ENCODE results near the gene ARNT2.
"Not testable (repeated sequence)": the region's sequence is repeated elsewhere in the genome, so short reads cannot be mapped to it uniquely, and the experiment has no call there.

ARNT2 gene

GRCh38 chr15:80404057-80404760 is at the start of gene ARNT2:
Gene ARNT2 (plus strand): TSS chr15:80404382. CDS start chr15:80404516, 134 bp downstream.
- DNase-seq (no peak), ATAC-seq (peak; percentile 45)
- H3K9me3 Mint-ChIP-seq: no peaks in the 10 kb centered on the region
- peaks cover 4% of the 10 kb centered on the region for H3K4me1 Mint-ChIP-seq
- peak within 1 kb of the TSS; percentile 33 to 69 for H3K4me3 Mint-ChIP-seq
- no peak within 1 kb of the TSS for H3K27ac Mint-ChIP-seq
- peaks cover 80% of the 10 kb centered on the region for H3K27me3 Mint-ChIP-seq

- H3K9me3 Mint-ChIP-seq: peaks cover 27 to 31% of the 10 kb centered on the region in 2 donors
- no peaks in the 10 kb centered on the region for H3K4me1 Mint-ChIP-seq
- peaks cover 17% of the 10 kb centered on the region for H3K27me3 Mint-ChIP-seq
- H3K27ac Mint-ChIP-seq: no peak overlapping the region
- H3K4me3 Mint-ChIP-seq: no peak overlapping the region
- DNase-seq (no peak), ATAC-seq (no peak)
Observed at GRCh38 chr15:80367094-80367493, 37.1 kb upstream of the ARNT2 start.

DNA sequence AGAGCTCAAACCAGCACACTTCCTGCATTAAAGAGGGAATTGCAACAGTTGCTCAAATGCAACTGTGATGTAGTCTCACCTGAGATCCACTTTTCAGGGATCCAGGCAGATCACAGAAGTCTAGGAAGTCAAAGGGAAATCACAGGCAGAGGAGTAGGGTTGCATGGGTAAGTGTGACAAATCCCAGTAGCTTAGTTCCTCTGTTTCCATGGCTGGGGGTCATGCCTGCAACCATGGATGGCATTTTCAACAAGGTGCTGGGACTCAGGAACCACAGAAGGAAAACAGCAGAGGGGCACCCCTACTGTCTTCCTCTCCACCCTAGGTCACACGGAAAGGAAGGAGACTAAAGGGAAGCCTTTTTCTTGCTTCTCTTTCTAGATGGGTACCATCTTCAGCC is 36.5 kb upstream of the ARNT2 start:
- ATAC-seq: no peak
- peaks cover 27 to 31% of the 10 kb centered on the region in 2 donors for H3K9me3 Mint-ChIP-seq
- no peak overlapping the region for H3K4me3 Mint-ChIP-seq
- no peak overlapping the region for H3K27ac Mint-ChIP-seq
- peaks cover 13% of the 10 kb centered on the region for H3K27me3 Mint-ChIP-seq
- DNase-seq: no peak
- H3K4me1 Mint-ChIP-seq: no peaks in the 10 kb centered on the region

DNA sequence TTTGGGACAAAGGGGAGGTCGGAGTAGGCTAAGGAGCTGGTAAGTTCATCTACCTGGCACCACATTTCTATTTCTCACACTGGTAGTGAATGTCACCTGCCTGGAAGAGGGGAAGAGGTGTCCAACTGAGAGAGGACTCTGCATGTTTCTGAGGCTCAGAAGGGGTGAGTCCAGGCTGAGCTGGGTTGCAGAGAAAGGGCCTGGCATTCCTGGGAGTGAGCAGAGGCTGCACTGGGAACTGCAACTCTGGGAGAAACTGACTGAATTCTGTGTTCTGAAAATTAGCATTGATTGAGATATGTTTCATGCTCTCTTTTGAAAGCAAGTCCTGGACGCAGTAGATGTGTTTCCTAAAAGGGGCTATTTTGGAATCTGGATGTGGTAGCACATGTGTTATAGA is 32.3 kb upstream of the ARNT2 start:
- Mint-ChIP-seq H3K9me3 (peaks cover 19 to 27% of the 10 kb centered on the region in 2 donors), H3K4me1 (no peaks in the 10 kb centered on the region), H3K27ac (no peak overlapping the region), H3K27me3 (peaks cover 14% of the 10 kb centered on the region), H3K4me3 (no peak overlapping the region)
- ATAC-seq: no peak
- no peak for DNase-seq

DNA sequence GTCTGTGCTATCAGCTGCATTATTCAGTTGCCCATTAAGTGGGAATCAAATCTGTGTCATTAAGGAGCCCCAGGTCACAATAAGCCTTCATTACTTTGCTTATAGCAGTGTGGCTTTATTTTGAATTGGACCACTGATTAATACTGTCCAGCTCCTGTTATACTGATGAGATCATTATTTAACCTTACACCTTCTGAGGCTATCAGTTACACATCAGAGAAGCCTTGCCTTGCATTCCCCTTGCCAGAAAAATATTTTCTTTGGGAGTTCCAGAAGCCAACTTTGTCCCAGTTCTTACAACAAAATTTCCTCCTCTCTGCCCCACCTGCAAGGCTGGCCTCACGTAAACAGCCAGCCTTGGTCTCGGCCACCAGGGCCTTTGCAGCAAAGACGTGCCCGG is 29.7 kb upstream of the ARNT2 start:
- no peak overlapping the region for H3K27ac Mint-ChIP-seq
- DNase-seq: no peak
- no peak for ATAC-seq
- peaks cover 35% of the 10 kb centered on the region for H3K27me3 Mint-ChIP-seq
- peaks cover under 1 to 2% of the 10 kb centered on the region in 2 donors for H3K9me3 Mint-ChIP-seq
- H3K4me1 Mint-ChIP-seq: no peaks in the 10 kb centered on the region
- no peak overlapping the region for H3K4me3 Mint-ChIP-seq

GRCh38 chr15:80375968-80376891 is 28.0 kb upstream of the ARNT2 start:
- peaks cover 47% of the 10 kb centered on the region for H3K27me3 Mint-ChIP-seq
- ATAC-seq (no peak), DNase-seq (no peak)
- no peak overlapping the region for H3K4me3 Mint-ChIP-seq
- no peaks in the 10 kb centered on the region for H3K9me3 Mint-ChIP-seq
- no peak overlapping the region for H3K27ac Mint-ChIP-seq
- H3K4me1 Mint-ChIP-seq: no peaks in the 10 kb centered on the region

GRCh38 chr15:80379693-80380092 is 24.5 kb upstream of the ARNT2 start:
- DNase-seq (no peak), ATAC-seq (no peak)
- Mint-ChIP-seq H3K9me3 (no peaks in the 10 kb centered on the region), H3K27ac (no peak overlapping the region), H3K4me1 (no peaks in the 10 kb centered on the region), H3K27me3 (peaks cover 34% of the 10 kb centered on the region), H3K4me3 (no peak overlapping the region)

DNA sequence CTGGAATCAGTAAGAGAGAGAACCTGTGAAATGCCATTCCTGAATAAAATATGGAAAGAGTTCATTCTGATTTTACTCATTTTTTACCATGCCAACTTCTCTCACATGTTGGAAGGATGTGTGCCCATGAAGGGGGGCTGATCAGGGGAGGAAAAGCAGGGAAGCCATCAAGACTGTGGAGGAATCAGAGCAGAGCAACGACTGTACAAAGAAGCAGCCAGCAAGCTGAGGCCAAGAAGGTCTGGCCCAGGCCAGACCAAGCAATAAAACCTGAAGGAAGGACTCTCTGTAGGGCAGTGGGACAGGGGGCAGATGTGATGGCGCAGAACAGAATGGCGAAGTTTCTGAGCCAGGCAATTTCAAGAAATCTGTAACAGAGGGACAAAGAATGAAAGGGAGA is 24.0 kb upstream of the ARNT2 start:
- H3K9me3 Mint-ChIP-seq: no peaks in the 10 kb centered on the region
- peak overlapping the region in 1 of 2 donors; percentile 88 for H3K27ac Mint-ChIP-seq

DNA sequence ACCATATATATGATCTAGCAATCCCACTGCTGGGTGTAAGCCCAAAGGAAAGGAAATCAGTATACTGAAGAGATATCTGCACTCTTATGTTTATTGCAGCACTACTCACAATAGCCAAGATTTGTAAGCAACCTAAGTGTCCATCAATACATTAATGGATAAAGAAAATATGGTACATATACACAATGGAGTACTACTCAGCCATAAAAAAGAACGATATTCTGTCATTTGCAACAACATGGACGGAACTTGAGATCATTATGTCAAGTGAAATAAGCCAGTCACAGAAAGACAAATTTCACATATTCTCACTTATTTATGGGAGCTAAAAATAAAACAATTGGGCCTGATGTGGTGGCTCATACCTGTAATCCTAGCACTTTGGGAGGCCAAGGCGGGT is 21.9 kb upstream of the ARNT2 start:
- ATAC-seq: no peak
- Mint-ChIP-seq H3K27me3 (peaks cover 29% of the 10 kb centered on the region), H3K4me1 (no peaks in the 10 kb centered on the region), H3K27ac (no peak overlapping the region), H3K4me3 (no peak overlapping the region), H3K9me3 (no peaks in the 10 kb centered on the region)
- no peak for DNase-seq

More for the DNA sequence above, 24.0 kb upstream of the ARNT2 start:
- Mint-ChIP-seq H3K4me1 (no peaks in the 10 kb centered on the region), H3K4me3 (no peak overlapping the region), H3K27me3 (peaks cover 34% of the 10 kb centered on the region)
- ATAC-seq (no peak), DNase-seq (no peak)

DNA sequence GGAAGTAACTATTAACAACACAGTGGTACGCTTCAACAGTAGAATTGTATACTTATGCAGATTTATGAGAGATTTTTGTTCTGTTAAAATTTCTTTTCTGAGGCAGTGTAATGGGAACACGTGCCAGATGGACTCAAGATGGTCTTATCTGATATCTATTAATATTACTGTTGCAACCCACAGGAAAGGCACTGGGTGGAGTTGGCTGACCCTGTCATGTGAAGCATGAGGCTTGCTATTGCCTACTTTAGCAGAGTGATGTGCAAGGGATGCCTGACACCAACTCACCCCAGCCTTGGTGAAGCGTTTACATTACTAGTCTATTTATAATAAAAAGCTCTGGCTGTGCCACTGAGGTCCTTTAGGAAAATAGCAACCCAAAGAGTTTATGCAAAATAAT is 19.8 kb upstream of the ARNT2 start:
- Mint-ChIP-seq H3K27me3 (peaks cover 23% of the 10 kb centered on the region), H3K9me3 (no peaks in the 10 kb centered on the region), H3K27ac (no peak overlapping the region), H3K4me1 (no peaks in the 10 kb centered on the region), H3K4me3 (no peak overlapping the region)
- ATAC-seq: no peak
- no peak for DNase-seq

DNA sequence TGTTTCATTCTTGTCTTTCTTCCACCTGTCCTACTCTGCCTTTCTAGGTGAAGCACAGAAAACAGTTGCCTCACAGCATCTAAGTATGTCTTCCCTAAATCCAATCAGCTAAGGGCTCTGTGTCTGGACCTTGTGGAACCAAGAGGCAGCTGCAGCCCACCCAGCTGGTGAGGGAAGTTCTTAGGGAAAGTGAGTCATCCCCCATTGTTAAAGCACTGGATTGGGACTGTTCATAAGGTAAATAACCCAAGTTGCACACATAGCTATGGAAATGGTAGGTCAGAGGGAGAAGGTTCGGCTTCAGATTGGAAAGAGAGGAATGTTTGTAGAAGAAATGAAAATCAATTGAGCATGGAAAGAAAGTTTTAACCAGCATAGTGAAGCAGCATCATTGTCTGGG is 18.0 kb upstream of the ARNT2 start:
- Mint-ChIP-seq H3K4me3 (no peak overlapping the region), H3K9me3 (no peaks in the 10 kb centered on the region), H3K4me1 (no peaks in the 10 kb centered on the region), H3K27me3 (peaks cover 12% of the 10 kb centered on the region), H3K27ac (no peak overlapping the region)
- no peak for ATAC-seq
- DNase-seq: no peak

GRCh38 chr15:80388326-80388725 is 15.9 kb upstream of the ARNT2 start:
- Mint-ChIP-seq H3K4me3 (no peak overlapping the region), H3K4me1 (no peaks in the 10 kb centered on the region), H3K27ac (no peak overlapping the region), H3K27me3 (peaks cover 12% of the 10 kb centered on the region), H3K9me3 (no peaks in the 10 kb centered on the region)
- DNase-seq (no peak), ATAC-seq (no peak)

DNA sequence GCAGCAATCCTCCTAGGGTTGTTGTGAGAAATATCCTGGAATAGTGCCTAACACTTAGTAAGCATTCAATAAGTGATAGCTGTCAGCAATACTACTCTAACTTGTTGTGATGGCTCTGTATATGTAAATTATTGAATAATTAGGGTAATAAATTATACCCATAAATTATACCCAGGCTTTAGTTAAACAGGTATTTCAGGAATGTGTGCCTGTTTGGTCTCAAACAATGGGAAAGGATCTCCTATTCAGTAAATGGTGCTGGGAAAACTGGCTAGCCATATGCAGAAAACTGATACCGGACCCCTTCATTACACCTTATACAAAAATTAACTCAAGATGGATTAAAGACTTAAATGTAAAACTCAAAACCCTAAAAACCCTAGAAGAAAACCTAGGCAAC is 14.8 kb upstream of the ARNT2 start:
- Mint-ChIP-seq H3K4me3 (no peak overlapping the region), H3K27ac (no peak overlapping the region), H3K9me3 (no peaks in the 10 kb centered on the region), H3K27me3 (peaks cover 19% of the 10 kb centered on the region), H3K4me1 (no peaks in the 10 kb centered on the region)
- DNase-seq: no peak
- ATAC-seq: no peak

DNA sequence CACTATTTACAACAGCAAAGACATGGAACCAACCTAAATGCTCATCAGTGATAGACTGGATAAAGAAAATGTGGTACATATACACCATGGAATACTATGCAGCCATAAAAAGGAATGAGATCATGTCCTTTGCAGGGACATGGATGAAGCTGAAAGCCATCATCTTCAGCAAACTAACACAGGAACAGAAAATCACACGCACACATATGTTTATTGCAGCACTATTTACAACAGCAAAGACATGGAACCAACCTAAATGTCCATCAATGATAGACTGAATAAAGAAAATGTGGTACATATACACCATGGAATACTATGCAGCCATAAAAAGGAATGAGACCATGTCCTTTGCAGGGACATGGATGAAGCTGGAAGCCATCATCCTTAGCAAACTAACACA is 13.2 kb upstream of the ARNT2 start:
- not testable (repeated sequence) for H3K4me3 Mint-ChIP-seq, ATAC-seq, H3K9me3 Mint-ChIP-seq, H3K4me1 Mint-ChIP-seq, DNase-seq, H3K27ac Mint-ChIP-seq
- peaks cover 35% of the 10 kb centered on the region for H3K27me3 Mint-ChIP-seq

GRCh38 chr15:80395616-80396015 is 8.6 kb upstream of the ARNT2 start:
- Mint-ChIP-seq H3K4me3 (no peak overlapping the region), H3K4me1 (no peaks in the 10 kb centered on the region), H3K9me3 (no peaks in the 10 kb centered on the region), H3K27ac (peak overlapping the region in 1 of 2 donors; percentile 8), H3K27me3 (peaks cover 61% of the 10 kb centered on the region)
- ATAC-seq: no peak
- no peak for DNase-seq

- Mint-ChIP-seq H3K4me3 (no peak overlapping the region), H3K9me3 (no peaks in the 10 kb centered on the region), H3K27ac (no peak overlapping the region), H3K4me1 (no peaks in the 10 kb centered on the region), H3K27me3 (peaks cover 61% of the 10 kb centered on the region)
- DNase-seq: no peak
- ATAC-seq: no peak
Observed at GRCh38 chr15:80396096-80396495, 8.1 kb upstream of the ARNT2 start.

Data from stimulated activated naive CD8-positive, alpha-beta T cell treated with anti-CD3 and anti-CD28 coated beads, Interleukin-15, amount 100 ng/mL, for 72 hours (primary cell).